Dedifferentiated amniotic fluid mesenchymal stem cell (primary cell): ENCODE results near the gene CATSPERB.
"Not testable (repeated sequence)": the region's sequence is repeated elsewhere in the genome, so short reads cannot be mapped to it uniquely, and the experiment has no call there.

ENCODE experiments used
- DNase-seq: peaks from one replicate; pipeline ENCODE4 v3.0.0-alpha.2; 2016; ENCODE audit errors: extremely low spot score

Gene CATSPERB

GRCh38 chr14:91731986-91732385 lies at the start of gene CATSPERB:
TSS of gene CATSPERB (minus strand) at chr14:91732086. CDS start at chr14:91729479, 2,607 bp downstream.
- DNase-seq: no peak

GRCh38 chr14:91780452-91780851 lies 48.6 kb upstream of the CATSPERB start:
- DNase-seq: no peak

- DNase-seq: no peak
These were observed 46.3 kb upstream of the CATSPERB start for GRCh38 chr14:91778217-91778616.

- DNase-seq: no peak
These were observed 42.5 kb upstream of the CATSPERB start for GRCh38 chr14:91774140-91775096.

- no peak for DNase-seq
These were observed 38.3 kb upstream of the CATSPERB start for GRCh38 chr14:91770185-91770584.

- no peak for DNase-seq
These were observed 23.8 kb upstream of the CATSPERB start for GRCh38 chr14:91755570-91756295.

GRCh38 chr14:91754819-91755218 lies 22.9 kb upstream of the CATSPERB start:
- no peak for DNase-seq

GRCh38 chr14:91754185-91754584 lies 22.3 kb upstream of the CATSPERB start:
- DNase-seq: no peak

- no peak for DNase-seq
These were observed 21.7 kb upstream of the CATSPERB start for GRCh38 chr14:91753501-91754128.

GRCh38 chr14:91752961-91753360 lies 21.1 kb upstream of the CATSPERB start:
- no peak for DNase-seq

GRCh38 chr14:91751719-91752118 lies 19.8 kb upstream of the CATSPERB start:
- DNase-seq: no peak

- DNase-seq: no peak
These were observed 18.8 kb upstream of the CATSPERB start for GRCh38 chr14:91750634-91751198.

- no peak for DNase-seq
These were observed 18.0 kb upstream of the CATSPERB start for GRCh38 chr14:91749868-91750267.

GRCh38 chr14:91748049-91748448 lies 16.2 kb upstream of the CATSPERB start:
- DNase-seq: no peak

GRCh38 chr14:91745344-91745743 lies 13.5 kb upstream of the CATSPERB start:
- no peak for DNase-seq

- DNase-seq: no peak
These were observed 12.2 kb upstream of the CATSPERB start for GRCh38 chr14:91744068-91744480.

- no peak for DNase-seq
These were observed 11.4 kb upstream of the CATSPERB start for GRCh38 chr14:91743305-91743653.

GRCh38 chr14:91742621-91743304 lies 10.9 kb upstream of the CATSPERB start:
- DNase-seq: no peak

- not testable (repeated sequence) for DNase-seq
These were observed 8.0 kb upstream of the CATSPERB start for GRCh38 chr14:91739867-91740266.

- no peak for DNase-seq
These were observed 5.7 kb upstream of the CATSPERB start for GRCh38 chr14:91737619-91738018.

GRCh38 chr14:91732859-91733477 lies 1.1 kb upstream of the CATSPERB start:
- no peak for DNase-seq
